Spleen (tissue), 11 donors: ENCODE data around the gene CACNA1C. TPM values are rescaled to one million over a fixed set of nuclear protein-coding genes. Genes with fewer than 3 reads are reported as not detected.

Experiments used
- DNase-seq: peaks from one replicate; pipeline ENCODE4 v3.0.0-alpha.2; 2020
- H3K27ac ChIP-seq, 8 donors: fragments of 200-600 bp; sonication (generic) in 7 of 8; 1 replicate in 4 of 8; 2 replicates in 4 of 8; pipeline versions ENCODE4 v1.5.0 to v1.8.0; 2016 to 2021; ENCODE audit warnings: inconsistent platforms in 4 of 8, mild to moderate bottlenecking in 4 of 8, moderate library complexity in 1 of 8
- H3K27me3 ChIP-seq, 7 donors: fragments of 200-600 bp; sonication (generic) in 6 of 7; replicated peaks in 1 of 7; 1 replicate in 4 of 7; 2 replicates in 3 of 7; pipeline versions ENCODE4 v1.5.0 to v1.8.0; 2016 to 2021; ENCODE audit warnings: inconsistent platforms in 3 of 7, mild to moderate bottlenecking in 1 of 7
- H3K36me3 ChIP-seq, 6 donors: fragments of 200-600 bp; sonication (generic) in 5 of 6; 1 replicate in 4 of 6; 2 replicates in 2 of 6; pipeline versions ENCODE4 v1.5.0 to v1.8.0; 2016 to 2021; ENCODE audit warnings: inconsistent platforms in 2 of 6
- H3K4me1 ChIP-seq, 6 donors: fragments of 200-600 bp; sonication (generic) in 5 of 6; 1 replicate in 3 of 6; 2 replicates in 3 of 6; pipeline versions ENCODE4 v1.5.0 to v1.8.0; 2016 to 2021; ENCODE audit warnings: inconsistent platforms in 3 of 6
- H3K4me3 ChIP-seq, 8 donors: fragments of 200-600 bp; sonication (generic) in 7 of 8; 1 replicate in 4 of 8; 2 replicates in 4 of 8; pipeline versions ENCODE4 v1.5.0 to v1.8.0; 2016 to 2021; ENCODE audit warnings: inconsistent platforms in 4 of 8, mild to moderate bottlenecking in 4 of 8, moderate library complexity in 2 of 8
- H3K9me3 ChIP-seq, 8 donors: fragments of 200-600 bp; sonication (generic) in 7 of 8; 1 replicate in 4 of 8; 2 replicates in 4 of 8; pipeline versions ENCODE4 v1.5.0 to v1.8.0; 2016 to 2021; ENCODE audit warnings: inconsistent platforms in 4 of 8
- CTCF ChIP-seq, 11 experiments: fragments of 200-600 bp in 7 of 11; fragments of 450-650 bp in 4 of 11; sonication (generic) in 4 of 11; IDR thresholded peaks in 8 of 11; conservative IDR thresholded peaks in 3 of 11; 1 replicate in 7 of 11; 2 replicates in 4 of 11; pipeline versions ENCODE4 v1.4.0 to v1.8.0; 2016 to 2021; ENCODE audit warnings: antibody characterized with exemption in 11 of 11, inconsistent platforms in 4 of 11, mild to moderate bottlenecking in 1 of 11
- POLR2A ChIP-seq, 3 donors: fragments of 450-650 bp; IDR thresholded peaks; one replicate each; pipeline ENCODE4 v1.5.1; 2017; ENCODE audit warnings: antibody characterized with exemption in 3 of 3, mild to moderate bottlenecking in 1 of 3
- POLR2AphosphoS5 ChIP-seq, 3 donors: sonication (generic); formaldehyde crosslinking; IDR thresholded peaks; one replicate each; pipeline ENCODE4 v1.5.1; 2017; ENCODE audit warnings: antibody characterized with exemption in 3 of 3
- WGBS, 5 donors: extraction: QIAGEN DNeasy Blood & Tissue Kit in 3 of 5; methylation state at CpG; one replicate each; pipeline versions ENCODE4 v1.1.5 to v1.1.7; 2013 to 2018; 5-methylcytosine and 5-hydroxymethylcytosine counted together
- intact Hi-C: fragments of 100-400 bp; cut with DNase I; formaldehyde crosslinking; loops from one replicate; pipeline ENCODE4 v1.15.0; 2023; ENCODE audit warnings: low total_unique reads
- polyA plus RNA-seq, 3 donors: library from polyadenylated mRNA; stranded (reverse); fragments of 200-250 nt; gene quantifications; one replicate each; pipeline ENCODE4 v1.2.1, GENCODE V29; 2013
- total RNA-seq, 7 donors: library from RNA; depleted of rRNA in 3 of 7; stranded (reverse); fragments of >200 nt in 3 of 7; fragmentation: NEBNext Ultra II Directional in 4 of 7; extraction: Animal tissue kit (Norgen Biotek cat#: 25700) in 4 of 7; gene quantifications; one replicate each; pipeline versions ENCODE4 v1.1.0 to v1.2.1, GENCODE V29; 2016 to 2021
- donor health status: healthy with polysubstance abuse.
- donor health status: DM: no; HTN: no; CAD: no; lungs with moderate emphysema.
- donor health status: DM: no; HTN: no; CAD: no.
- donor health status: Bipolar disorder and iron deficiency.
- donor health status: healthy.
- donor health status: DM: no; HTN: no; CAD: no.
- donor health status: DM: yes; HTN: yes; CAD: no.

CACNA1C gene
- total and polyA plus RNA-seq, 10 donors, result 0.67 to 27.6 (median 18.4) TPM

GRCh38 chr12:2634471-2634870, 581.7 kb downstream of the CACNA1C start:
- intact Hi-C loops, result no loop called here
- no peak for DNase-seq
- peaks cover 0 to 6% (median 0%) of the 10 kb centered on the region in 7 donors for H3K27me3 ChIP-seq
- no peak overlapping the region for H3K4me3 ChIP-seq
- no peaks in the 10 kb centered on the region for H3K4me1 ChIP-seq
- H3K36me3 ChIP-seq, result no peaks in the 10 kb centered on the region
- no peaks in the 10 kb centered on the region for H3K9me3 ChIP-seq
- TF ChIP-seq CTCF (IDR thresholded peaks at IDR 0.05 in 8 of 11, conservative IDR thresholded peaks at IDR 0.05 in 3 of 11) (no peak), POLR2AphosphoS5 (IDR thresholded peaks at IDR 0.05) (no peak), POLR2A (IDR thresholded peaks at IDR 0.05) (no peak)
- whole genome bisulfite sequencing, 5 donors, result 51 to 88% (median 71%) methylated on average over 2 of the region's 2 CpGs
- H3K27ac ChIP-seq, result no peak overlapping the region

- Histone ChIP-seq H3K4me1 (peaks cover 0 to 19% (median 14%) of the 10 kb centered on the region in 6 donors), H3K4me3 (no peak overlapping the region), H3K27ac (no peak overlapping the region), H3K9me3 (no peaks in the 10 kb centered on the region), H3K36me3 (no peaks in the 10 kb centered on the region), H3K27me3 (peaks cover 0 to 6% (median 0%) of the 10 kb centered on the region in 7 donors)
- TF ChIP-seq POLR2AphosphoS5 (IDR thresholded peaks at IDR 0.05) (no peak), CTCF (IDR thresholded peaks at IDR 0.05 in 8 of 11, conservative IDR thresholded peaks at IDR 0.05 in 3 of 11) (no peak), POLR2A (IDR thresholded peaks at IDR 0.05) (no peak)
- peak; percentile 14 for DNase-seq
- intact Hi-C loops, result no loop called here
- WGBS, 5 donors, result 57 to 66% (median 64%) methylated on average over 7 of the region's 7 CpGs
Observed at GRCh38 chr12:2636741-2637340, 584.1 kb downstream of the CACNA1C start.

- TF ChIP-seq POLR2AphosphoS5 (IDR thresholded peaks at IDR 0.05), result no peak
- no peaks in the 10 kb centered on the region for H3K9me3 ChIP-seq
- peaks cover 0 to 24% (median 15%) of the 10 kb centered on the region in 6 donors for H3K4me1 ChIP-seq
- peak; percentile 54 for DNase-seq
- H3K27ac ChIP-seq, result no peak overlapping the region
- intact Hi-C loops, result no loop called here
- peaks cover 0 to 6% (median 0%) of the 10 kb centered on the region in 7 donors for H3K27me3 ChIP-seq
- 79 to 96% (median 84%) methylated on average over 8 of the region's 8 CpGs for WGBS, 5 donors
- H3K36me3 ChIP-seq, result no peaks in the 10 kb centered on the region
- no peak overlapping the region for H3K4me3 ChIP-seq
Observed at GRCh38 chr12:2637371-2637770, 584.6 kb downstream of the CACNA1C start.

- 89 to 98% (median 91%) methylated on average over 15 of the region's 15 CpGs for WGBS, 5 donors
- Histone ChIP-seq H3K4me1 (peaks cover 0 to 26% (median 15%) of the 10 kb centered on the region in 6 donors), H3K36me3 (no peaks in the 10 kb centered on the region), H3K4me3 (no peak overlapping the region), H3K27ac (no peak overlapping the region), H3K27me3 (peaks cover 0 to 7% (median 0%) of the 10 kb centered on the region in 7 donors), H3K9me3 (no peaks in the 10 kb centered on the region)
- intact Hi-C loops, result no loop called here
- DNase-seq, result no peak
- TF ChIP-seq POLR2AphosphoS5 (IDR thresholded peaks at IDR 0.05) (no peak), CTCF (IDR thresholded peaks at IDR 0.05 in 8 of 11, conservative IDR thresholded peaks at IDR 0.05 in 3 of 11) (no peak), POLR2A (IDR thresholded peaks at IDR 0.05) (no peak)
Observed at GRCh38 chr12:2638273-2639019, 585.7 kb downstream of the CACNA1C start.
